Caco-2 (cell line): ENCODE data around the gene LZIC. TPM values are rescaled to one million over a fixed set of nuclear protein-coding genes. Genes with fewer than 3 reads are reported as not detected.

Experiments
- BruUV-seq: library from RNA; stranded (reverse); fragments of 400-500 nt; replicated peaks from 2 replicates; lab custom pipeline; 2021; lab: Mats Ljungman, UMichigan
- CTCF ChIA-PET: fragments of 300-600 bp; sonication (Branson Sonifier 250); formaldehyde crosslinking; loops from one replicate; lab custom pipeline; 2022; ENCODE audit warnings: antibody characterized with exemption; lab: Charles Lee
- POLR2A ChIA-PET: fragments of 300-600 bp; sonication (Branson Sonifier 250); formaldehyde crosslinking; loops from one replicate; lab custom pipeline; 2022; ENCODE audit warnings: antibody characterized with exemption; lab: Charles Lee
- DNase-seq, 2 experiments: peaks; one replicate each; pipeline versions ENCODE4 v3.0.0 to v3.0.0-alpha.2; 2020 to 2022
- H3K27me3 ChIP-seq: replicated peaks from 2 replicates; pipeline ENCODE4 v1.6.0; 2011; ENCODE audit warnings: low read length; ENCODE audit not compliant: control insufficient read depth, insufficient read depth
- H3K36me3 ChIP-seq: 2 replicates; pipeline ENCODE4 v1.5.1; 2011; ENCODE audit warnings: low read length; ENCODE audit not compliant: control insufficient read depth, insufficient read depth
- H3K4me1 ChIP-seq: fragments of 250-450 bp; sonication (Bioruptor Pico); 2 replicates; pipeline ENCODE4 v1.5.1; 2020; ENCODE audit warnings: mild to moderate bottlenecking
- H3K4me3 ChIP-seq: 2 replicates; pipeline ENCODE4 v1.5.1; 2011; ENCODE audit warnings: low read depth, mild to moderate bottlenecking, control low read depth, low read length
- H3K9me3 ChIP-seq: fragments of 250-450 bp; sonication (Bioruptor Pico); 2 replicates; pipeline ENCODE4 v1.5.1; 2020; ENCODE audit warnings: mild to moderate bottlenecking, moderate library complexity
- H3K27ac Mint-ChIP-seq: one replicate; pipeline ENCODE4 v1.8.0; 2022; ENCODE audit warnings: mixed read lengths; ENCODE audit not compliant: unreplicated experiment
- H3K27me3 Mint-ChIP-seq: one replicate; pipeline ENCODE4 v1.8.0; 2022; ENCODE audit warnings: mixed read lengths; ENCODE audit not compliant: insufficient read depth, unreplicated experiment
- H3K36me3 Mint-ChIP-seq: one replicate; pipeline ENCODE4 v1.8.0; 2022; ENCODE audit warnings: mild to moderate bottlenecking, mixed read lengths; ENCODE audit not compliant: insufficient read depth, unreplicated experiment
- H3K4me1 Mint-ChIP-seq: one replicate; pipeline ENCODE4 v1.8.0; 2022; ENCODE audit warnings: low read depth, mixed read lengths; ENCODE audit not compliant: unreplicated experiment
- H3K4me3 Mint-ChIP-seq: one replicate; pipeline ENCODE4 v1.8.0; 2022; ENCODE audit warnings: mild to moderate bottlenecking, moderate library complexity, mixed read lengths; ENCODE audit not compliant: unreplicated experiment
- H3K9me3 Mint-ChIP-seq: one replicate; pipeline ENCODE4 v1.8.0; 2022; ENCODE audit warnings: mixed read lengths; ENCODE audit not compliant: unreplicated experiment
- intact Hi-C: fragments of 100-400 bp; cut with micrococcal nuclease; formaldehyde crosslinking; loops from one replicate; pipeline ENCODE4 v1.10.0; 2022; ENCODE audit not compliant: unreplicated experiment
- total RNA-seq: library from RNA; stranded (reverse); gene quantifications from 2 replicates; pipeline ENCODE4 v1.2.3, GENCODE V29; 2022
- TF ChIP-seq, protein P1 (sequence below), 2 experiments: fragments of 200-600 bp in 1 of 2; IDR thresholded peaks; 1 replicate in 1 of 2; 2 replicates in 1 of 2; pipeline versions ENCODE4 v1.5.1 to v1.8.0; 2011 to 2022; ENCODE audit warnings: antibody characterized with exemption in 1 of 2, control low read depth in 1 of 2, inconsistent platforms in 1 of 2, low read depth in 1 of 2, low read length in 1 of 2, mild to moderate bottlenecking in 1 of 2, moderate library complexity in 1 of 2; ENCODE audit not compliant: insufficient read depth in 1 of 2, severe bottlenecking in 1 of 2, unreplicated experiment in 1 of 2

LZIC gene
- total RNA-seq, 1 experiment from 2014 or later = 33.2 TPM

DNA sequence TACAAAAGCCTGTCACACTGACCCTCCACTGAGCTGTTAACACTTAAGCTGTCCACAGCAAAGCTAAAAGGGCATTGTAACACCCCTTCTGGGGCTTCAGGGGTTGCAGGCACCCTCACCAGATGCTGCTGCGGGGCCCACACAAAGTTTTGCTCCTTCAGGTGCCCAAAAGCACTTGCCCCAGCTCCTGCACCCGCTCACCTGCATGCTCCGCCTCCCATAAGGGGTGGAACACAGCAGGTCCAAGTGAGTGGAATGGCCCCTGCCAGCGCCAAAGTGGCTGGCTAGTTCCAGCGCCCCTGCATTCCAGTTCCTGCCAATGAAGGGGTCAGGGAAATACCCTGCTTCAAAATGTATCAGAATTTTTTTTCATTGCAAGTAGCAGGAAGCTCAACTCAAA lies 46.6 kb upstream of the LZIC start:
- no peak for DNase-seq
- intact Hi-C loops = no loop called here
- Histone ChIP-seq H3K36me3 (no peaks in the 10 kb centered on the region), H3K4me1 (no peaks in the 10 kb centered on the region), H3K9me3 (no peaks in the 10 kb centered on the region), H3K27me3 (no peaks in the 10 kb centered on the region), H3K4me3 (no peak overlapping the region)
- TF ChIP-seq, protein P1, sequence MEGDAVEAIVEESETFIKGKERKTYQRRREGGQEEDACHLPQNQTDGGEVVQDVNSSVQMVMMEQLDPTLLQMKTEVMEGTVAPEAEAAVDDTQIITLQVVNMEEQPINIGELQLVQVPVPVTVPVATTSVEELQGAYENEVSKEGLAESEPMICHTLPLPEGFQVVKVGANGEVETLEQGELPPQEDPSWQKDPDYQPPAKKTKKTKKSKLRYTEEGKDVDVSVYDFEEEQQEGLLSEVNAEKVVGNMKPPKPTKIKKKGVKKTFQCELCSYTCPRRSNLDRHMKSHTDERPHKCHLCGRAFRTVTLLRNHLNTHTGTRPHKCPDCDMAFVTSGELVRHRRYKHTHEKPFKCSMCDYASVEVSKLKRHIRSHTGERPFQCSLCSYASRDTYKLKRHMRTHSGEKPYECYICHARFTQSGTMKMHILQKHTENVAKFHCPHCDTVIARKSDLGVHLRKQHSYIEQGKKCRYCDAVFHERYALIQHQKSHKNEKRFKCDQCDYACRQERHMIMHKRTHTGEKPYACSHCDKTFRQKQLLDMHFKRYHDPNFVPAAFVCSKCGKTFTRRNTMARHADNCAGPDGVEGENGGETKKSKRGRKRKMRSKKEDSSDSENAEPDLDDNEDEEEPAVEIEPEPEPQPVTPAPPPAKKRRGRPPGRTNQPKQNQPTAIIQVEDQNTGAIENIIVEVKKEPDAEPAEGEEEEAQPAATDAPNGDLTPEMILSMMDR (IDR thresholded peaks at IDR 0.05; ENCODE audit: insufficient read depth in 1 of 2, low read depth in 1 of 2, low read length in 1 of 2, severe bottlenecking in 1 of 2, unreplicated experiment in 1 of 2) = no peak
- Mint-ChIP-seq H3K9me3 (no peaks in the 10 kb centered on the region), H3K36me3 (no peaks in the 10 kb centered on the region), H3K4me1 (peaks cover 14% of the 10 kb centered on the region), H3K4me3 (no peak overlapping the region), H3K27ac (no peak overlapping the region), H3K27me3 (no peaks in the 10 kb centered on the region)
- ChIA-PET CTCF (no interaction called here), POLR2A (no interaction called here)
- BruUV-seq = no TSS peak

DNA sequence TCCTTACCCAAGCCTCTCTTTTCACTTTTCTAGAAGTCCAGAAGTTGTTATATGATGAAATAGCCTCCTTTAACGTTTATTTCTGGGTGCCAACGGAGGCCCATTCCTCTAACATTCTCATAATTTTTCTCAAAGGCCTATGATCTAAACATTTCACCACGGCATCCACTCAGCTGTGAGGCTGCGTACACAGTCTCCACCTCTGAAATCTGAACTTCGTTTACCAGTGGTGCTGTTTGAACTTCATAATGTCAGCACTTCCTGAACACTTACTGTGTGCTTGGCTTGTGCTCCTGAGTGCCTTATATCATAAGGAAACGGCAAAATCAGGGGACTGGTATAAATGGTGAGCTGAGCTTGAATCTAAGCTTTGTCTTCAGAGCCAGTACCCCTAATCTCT lies 41.8 kb upstream of the LZIC start:
- TF ChIP-seq, protein P1 (IDR thresholded peaks at IDR 0.05; ENCODE audit: insufficient read depth in 1 of 2, low read depth in 1 of 2, low read length in 1 of 2, severe bottlenecking in 1 of 2, unreplicated experiment in 1 of 2) = no peak
- Mint-ChIP-seq H3K36me3 (no peaks in the 10 kb centered on the region), H3K27me3 (no peaks in the 10 kb centered on the region), H3K4me1 (no peaks in the 10 kb centered on the region), H3K4me3 (no peak overlapping the region), H3K27ac (no peak overlapping the region), H3K9me3 (no peaks in the 10 kb centered on the region)
- intact Hi-C loops = no loop called here
- no peaks in the 10 kb centered on the region for H3K9me3 ChIP-seq
- ChIA-PET POLR2A (no interaction called here), CTCF (no interaction called here)
- no peak for DNase-seq
- no peak overlapping the region for H3K4me3 ChIP-seq
- H3K27me3 ChIP-seq = no peaks in the 10 kb centered on the region
- BruUV-seq = no TSS peak
- H3K36me3 ChIP-seq = no peaks in the 10 kb centered on the region
- H3K4me1 ChIP-seq = no peaks in the 10 kb centered on the region

DNA sequence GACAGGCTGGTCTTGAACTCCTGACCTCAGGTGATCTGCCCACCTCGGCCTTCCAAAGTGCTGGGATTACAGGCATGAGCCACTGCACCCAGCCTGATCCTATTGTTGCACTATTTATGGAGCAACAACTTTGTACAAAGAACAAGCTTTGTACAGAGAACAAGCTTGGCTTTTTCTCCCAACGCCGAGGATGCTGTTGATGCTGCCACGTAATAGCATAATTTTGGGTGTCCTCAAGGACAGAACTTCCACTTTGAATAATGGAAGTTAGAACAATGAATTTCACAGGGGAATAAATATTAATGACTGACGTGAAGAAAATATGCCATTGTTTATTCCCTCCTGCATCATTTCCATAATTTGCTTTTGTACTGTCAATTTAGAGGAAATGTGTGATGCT lies 41.1 kb upstream of the LZIC start:
- DNase-seq = no peak
- no peaks in the 10 kb centered on the region for H3K9me3 Mint-ChIP-seq
- Histone ChIP-seq H3K4me3 (no peak overlapping the region), H3K4me1 (no peaks in the 10 kb centered on the region), H3K9me3 (no peaks in the 10 kb centered on the region), H3K27me3 (no peaks in the 10 kb centered on the region), H3K36me3 (no peaks in the 10 kb centered on the region)
- ChIA-PET CTCF (no interaction called here), POLR2A (no interaction called here)
- H3K36me3 Mint-ChIP-seq = no peaks in the 10 kb centered on the region
- no peak overlapping the region for H3K4me3 Mint-ChIP-seq
- intact Hi-C loops = no loop called here
- no peaks in the 10 kb centered on the region for H3K27me3 Mint-ChIP-seq
- TF ChIP-seq, protein P1 (IDR thresholded peaks at IDR 0.05; ENCODE audit: insufficient read depth in 1 of 2, low read depth in 1 of 2, low read length in 1 of 2, severe bottlenecking in 1 of 2, unreplicated experiment in 1 of 2) = no peak
- H3K4me1 Mint-ChIP-seq = no peaks in the 10 kb centered on the region
- BruUV-seq = no TSS peak
- no peak overlapping the region for H3K27ac Mint-ChIP-seq
